GM12872 (cell line): ENCODE data around the gene CEP152.

Experiments
- CTCF ChIP-seq: IDR thresholded peaks from 3 replicates; pipeline ENCODE4 v1.5.1; 2011; ENCODE audit warnings: low read depth, mild to moderate bottlenecking, low read length, moderate library complexity; ENCODE audit not compliant: insufficient read depth

CEP152 gene

GRCh38 chr15:48718646-48719045 lies 92.2 kb downstream of the CEP152 start:
- no peak for TF ChIP-seq CTCF

- no peak for TF ChIP-seq CTCF
Observed at GRCh38 chr15:48717458-48717857, 93.4 kb downstream of the CEP152 start.

GRCh38 chr15:48712546-48712945 lies 98.3 kb downstream of the CEP152 start:
- no peak for TF ChIP-seq CTCF

GRCh38 chr15:48710952-48711495 lies 99.8 kb downstream of the CEP152 start:
- TF ChIP-seq CTCF = no peak

- no peak for TF ChIP-seq CTCF
Observed at GRCh38 chr15:48708641-48709040, 102.2 kb downstream of the CEP152 start.

- no peak for TF ChIP-seq CTCF
Observed at GRCh38 chr15:48705381-48705780, 105.5 kb downstream of the CEP152 start.

DNA sequence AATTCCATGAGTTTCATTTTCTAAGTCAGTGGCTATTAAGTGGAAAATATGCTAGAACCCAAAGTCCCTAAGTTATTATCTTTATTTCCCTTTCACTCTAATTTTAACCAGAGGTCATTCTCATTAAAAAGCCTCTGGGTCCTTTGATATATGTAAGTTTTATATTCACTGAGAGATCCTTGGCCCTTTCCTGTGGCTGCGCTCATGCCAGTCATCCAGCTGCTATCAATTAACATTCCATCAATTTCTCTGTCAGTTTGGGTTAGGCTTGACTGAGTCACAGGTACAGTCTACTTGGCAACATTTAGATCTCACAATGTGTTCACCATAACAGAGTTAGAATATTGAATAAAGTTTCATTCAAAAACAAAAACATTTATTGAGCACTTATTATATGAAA lies 107.3 kb downstream of the CEP152 start:
- TF ChIP-seq CTCF = no peak
